HG03575 (cell line): ENCODE measurements around the gene ASB16.
"Not testable (repeated sequence)": the region's sequence is repeated elsewhere in the genome, so short reads cannot be mapped to it uniquely, and the experiment has no call there.

ENCODE experiments used
- ATAC-seq: cut with Tn5 transposase; IDR thresholded peaks from one replicate; pipeline ENCODE4 v1.9.1; 2021; ENCODE audit not compliant: unreplicated experiment, insufficient number of reproducible peaks, low FRiP score; ENCODE audit errors: extremely low read depth

The ASB16 gene

GRCh38 chr17:44170499-44171201 is at the start of gene ASB16:
ASB16 (plus strand) TSS chr17:44170704; CDS start chr17:44170790, 86 bp downstream.
- no peak for ATAC-seq

GRCh38 chr17:44120851-44121605 is 49.5 kb upstream of the ASB16 start:
- no peak for ATAC-seq

GRCh38 chr17:44121997-44122815 is 48.3 kb upstream of the ASB16 start:
- no peak for ATAC-seq

GRCh38 chr17:44122816-44123355 is 47.6 kb upstream of the ASB16 start:
- no peak for ATAC-seq

GRCh38 chr17:44123356-44124117 is 47.0 kb upstream of the ASB16 start, which contains the start of gene HDAC5:
HDAC5 (minus strand) TSS chr17:44123641; CDS start chr17:44117515, 6,126 bp downstream.
- no peak for ATAC-seq

GRCh38 chr17:44124118-44124438 is 46.4 kb upstream of the ASB16 start:
- no peak for ATAC-seq

GRCh38 chr17:44128383-44128782 is 42.1 kb upstream of the ASB16 start:
- ATAC-seq: no peak

- ATAC-seq: no peak
Observed at GRCh38 chr17:44130693-44131349, 39.7 kb upstream of the ASB16 start.

GRCh38 chr17:44131372-44131771 is 39.1 kb upstream of the ASB16 start:
- not testable (repeated sequence) for ATAC-seq

GRCh38 chr17:44132275-44132821 is 38.2 kb upstream of the ASB16 start:
- no peak for ATAC-seq

- ATAC-seq: no peak
Observed at GRCh38 chr17:44133918-44134476, 36.5 kb upstream of the ASB16 start.

GRCh38 chr17:44134752-44135568 is 35.5 kb upstream of the ASB16 start:
- no peak for ATAC-seq

- no peak for ATAC-seq
Observed at GRCh38 chr17:44137891-44138709, 32.4 kb upstream of the ASB16 start.

GRCh38 chr17:44143921-44144320 is 26.6 kb upstream of the ASB16 start:
- not testable (repeated sequence) for ATAC-seq

- no peak for ATAC-seq
Observed at GRCh38 chr17:44144966-44145739, 25.4 kb upstream of the ASB16 start.
